GM12801 (cell line): ENCODE data around the gene GRAMD4.

Experiments
- CTCF ChIP-seq: IDR thresholded peaks from one replicate; pipeline ENCODE4 v1.5.1; 2011; ENCODE audit warnings: control low read depth; ENCODE audit not compliant: insufficient read length; ENCODE audit errors: extremely low read depth

Gene GRAMD4

GRCh38 chr22:46656856-46657654 is 36.9 kb downstream of the GRAMD4 start:
- TF ChIP-seq CTCF, result no peak

- TF ChIP-seq CTCF, result no peak
Observed at GRCh38 chr22:46657655-46657953, 37.4 kb downstream of the GRAMD4 start.

GRCh38 chr22:46657996-46658947 is 38.1 kb downstream of the GRAMD4 start:
- TF ChIP-seq CTCF, result no peak

- no peak for TF ChIP-seq CTCF
Observed at GRCh38 chr22:46659059-46659790, 39.0 kb downstream of the GRAMD4 start.

- TF ChIP-seq CTCF, result no peak
Observed at GRCh38 chr22:46659791-46660186, 39.6 kb downstream of the GRAMD4 start.

- no peak for TF ChIP-seq CTCF
Observed at GRCh38 chr22:46660604-46661201, 40.5 kb downstream of the GRAMD4 start.
